ENCODE results near the gene PRR5. TPM values are rescaled to one million over a fixed set of nuclear protein-coding genes. Genes with fewer than 3 reads are reported as not detected.

The PRR5 gene
- total RNA-seq, 1 donor from 2014 or later = 14.0 TPM

DNA sequence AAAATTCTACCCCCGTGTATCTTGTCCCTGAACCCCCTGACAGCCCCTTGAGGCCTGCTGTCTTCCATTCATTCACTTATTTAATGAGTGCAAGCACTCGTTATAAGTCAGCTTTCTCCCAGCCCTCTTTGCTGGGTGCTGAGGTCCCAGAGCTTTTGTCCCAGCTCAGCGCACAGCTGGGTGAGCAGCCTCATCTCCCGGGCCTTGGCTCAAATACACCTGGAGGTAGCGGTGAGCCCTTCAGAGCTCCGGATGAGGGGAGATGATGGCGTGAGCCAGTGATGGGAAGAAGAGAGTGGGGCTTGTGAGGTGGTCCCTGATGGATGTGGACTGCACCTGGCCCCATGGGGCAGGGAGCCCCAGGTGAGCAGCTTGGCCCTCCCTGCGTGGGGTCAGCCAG, 32.3 kb downstream of the PRR5 start:
- FAIRE-seq (no peak), DNase-seq (ENCODE audit: low read depth) (no peak)
- Histone ChIP-seq H3K4me3 (ENCODE audit: low read depth, low read length) (no peak overlapping the region), H3K36me3 (ENCODE audit: control insufficient read depth, insufficient read depth, low read length) (peaks cover 1% of the 10 kb centered on the region), H3K27me3 (ENCODE audit: control insufficient read depth, insufficient read depth, low read length) (no peaks in the 10 kb centered on the region)
- TF ChIP-seq, protein P1, sequence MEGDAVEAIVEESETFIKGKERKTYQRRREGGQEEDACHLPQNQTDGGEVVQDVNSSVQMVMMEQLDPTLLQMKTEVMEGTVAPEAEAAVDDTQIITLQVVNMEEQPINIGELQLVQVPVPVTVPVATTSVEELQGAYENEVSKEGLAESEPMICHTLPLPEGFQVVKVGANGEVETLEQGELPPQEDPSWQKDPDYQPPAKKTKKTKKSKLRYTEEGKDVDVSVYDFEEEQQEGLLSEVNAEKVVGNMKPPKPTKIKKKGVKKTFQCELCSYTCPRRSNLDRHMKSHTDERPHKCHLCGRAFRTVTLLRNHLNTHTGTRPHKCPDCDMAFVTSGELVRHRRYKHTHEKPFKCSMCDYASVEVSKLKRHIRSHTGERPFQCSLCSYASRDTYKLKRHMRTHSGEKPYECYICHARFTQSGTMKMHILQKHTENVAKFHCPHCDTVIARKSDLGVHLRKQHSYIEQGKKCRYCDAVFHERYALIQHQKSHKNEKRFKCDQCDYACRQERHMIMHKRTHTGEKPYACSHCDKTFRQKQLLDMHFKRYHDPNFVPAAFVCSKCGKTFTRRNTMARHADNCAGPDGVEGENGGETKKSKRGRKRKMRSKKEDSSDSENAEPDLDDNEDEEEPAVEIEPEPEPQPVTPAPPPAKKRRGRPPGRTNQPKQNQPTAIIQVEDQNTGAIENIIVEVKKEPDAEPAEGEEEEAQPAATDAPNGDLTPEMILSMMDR (IDR thresholded peaks at IDR 0.05; ENCODE audit: insufficient read depth, low read length, severe bottlenecking) = no peak

- H3K27me3 ChIP-seq (ENCODE audit: control insufficient read depth, insufficient read depth, low read length) = no peaks in the 10 kb centered on the region
- DNase-seq (ENCODE audit: low read depth) (no peak), FAIRE-seq (no peak)
- peaks cover 1% of the 10 kb centered on the region for H3K36me3 ChIP-seq (ENCODE audit: control insufficient read depth, insufficient read depth, low read length)
- TF ChIP-seq, protein P1 (IDR thresholded peaks at IDR 0.05; ENCODE audit: insufficient read depth, low read length, severe bottlenecking) = no peak
- no peak overlapping the region for H3K4me3 ChIP-seq (ENCODE audit: low read depth, low read length)
Observed at GRCh38 chr22:44734801-44735517, 33.0 kb downstream of the PRR5 start.

DNA sequence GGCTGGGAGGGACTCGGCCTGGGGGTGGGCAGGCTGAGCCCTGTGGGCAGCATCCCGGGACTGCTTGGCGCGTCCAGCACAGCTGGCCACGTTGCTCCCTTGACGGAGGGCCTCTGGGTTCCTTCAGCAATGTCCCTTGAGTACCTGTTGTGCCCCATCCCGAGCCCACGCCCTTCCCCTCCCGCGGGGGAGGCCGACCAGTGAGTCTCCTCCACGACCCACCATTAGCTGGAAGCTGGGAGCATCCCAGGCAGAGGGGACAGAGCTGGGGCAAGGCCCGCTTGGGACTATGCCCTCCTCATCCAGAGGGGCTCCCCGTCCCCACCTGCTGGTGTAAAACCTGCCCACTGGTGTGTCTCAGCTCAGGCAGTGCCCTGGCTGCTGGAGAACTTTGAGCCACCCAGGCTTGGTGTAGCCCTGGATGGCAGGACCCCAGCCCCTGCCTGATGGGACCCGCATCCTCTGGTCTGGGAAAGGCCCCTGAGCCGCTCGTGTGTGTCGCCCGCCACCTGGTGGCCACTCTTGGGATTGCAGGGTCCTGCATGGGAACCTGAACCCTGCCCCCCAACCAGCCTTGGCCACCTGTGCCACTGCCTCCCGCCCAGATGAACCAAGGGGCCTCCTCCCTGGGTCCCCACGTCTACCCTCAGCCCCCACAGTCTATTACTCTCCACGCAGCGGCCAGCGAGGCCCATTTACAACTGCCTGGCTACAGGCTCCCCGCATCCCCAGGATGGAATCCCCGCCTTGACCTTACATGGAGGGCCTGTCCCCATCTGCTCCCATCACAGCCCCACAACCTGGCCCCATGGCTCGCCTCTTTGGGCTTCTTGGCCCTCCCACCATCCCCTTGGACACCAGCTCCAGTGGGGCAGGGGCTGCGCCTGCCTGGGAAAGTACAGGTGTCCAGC, 33.8 kb downstream of the PRR5 start:
- Histone ChIP-seq H3K4me3 (ENCODE audit: low read depth, low read length) (no peak overlapping the region), H3K36me3 (ENCODE audit: control insufficient read depth, insufficient read depth, low read length) (peaks cover 1% of the 10 kb centered on the region), H3K27me3 (ENCODE audit: control insufficient read depth, insufficient read depth, low read length) (no peaks in the 10 kb centered on the region)
- TF ChIP-seq, protein P1 (IDR thresholded peaks at IDR 0.05; ENCODE audit: insufficient read depth, low read length, severe bottlenecking) = peak; percentile 95
- DNase-seq (ENCODE audit: low read depth) (no peak), FAIRE-seq (no peak)

- H3K36me3 ChIP-seq (ENCODE audit: control insufficient read depth, insufficient read depth, low read length) = no peaks in the 10 kb centered on the region
- DNase-seq (ENCODE audit: low read depth) (no peak), FAIRE-seq (no peak)
- no peaks in the 10 kb centered on the region for H3K27me3 ChIP-seq (ENCODE audit: control insufficient read depth, insufficient read depth, low read length)
- TF ChIP-seq, protein P1 (IDR thresholded peaks at IDR 0.05; ENCODE audit: insufficient read depth, low read length, severe bottlenecking) = no peak
- no peak overlapping the region for H3K4me3 ChIP-seq (ENCODE audit: low read depth, low read length)
Observed at GRCh38 chr22:44736581-44737405, 34.8 kb downstream of the PRR5 start.

- FAIRE-seq = no peak
- TF ChIP-seq, protein P1 (IDR thresholded peaks at IDR 0.05; ENCODE audit: insufficient read depth, low read length, severe bottlenecking) = no peak
- Histone ChIP-seq H3K4me3 (ENCODE audit: low read depth, low read length) (no peak overlapping the region), H3K27me3 (ENCODE audit: control insufficient read depth, insufficient read depth, low read length) (no peaks in the 10 kb centered on the region), H3K36me3 (ENCODE audit: control insufficient read depth, insufficient read depth, low read length) (no peaks in the 10 kb centered on the region)
- DNase-seq (ENCODE audit: low read depth) = no peak
Observed at GRCh38 chr22:44737406-44738346, 35.7 kb downstream of the PRR5 start.

Data from bronchial epithelial cell (primary cell).